ENCODE measurements around the gene SEMA3E. TPM values are rescaled to one million over a fixed set of nuclear protein-coding genes. Genes with fewer than 3 reads are reported as not detected.
"Not testable (repeated sequence)": the region's sequence is repeated elsewhere in the genome, so short reads cannot be mapped to it uniquely, and the experiment has no call there.

The SEMA3E gene
- total RNA-seq, 2 experiments from 2014 or later = not detected

GRCh38 chr7:83476511-83477050, 172.4 kb downstream of the SEMA3E start:
- Mint-ChIP-seq H3K4me1 (no peaks in the 10 kb centered on the region), H3K27me3 (no peaks in the 10 kb centered on the region), H3K36me3 (no peaks in the 10 kb centered on the region), H3K27ac (no peak overlapping the region), H3K4me3 (no peak overlapping the region), H3K9me3 (no peaks in the 10 kb centered on the region)
- POLR2A ChIA-PET = no interaction called here
- ATAC-seq (ENCODE audit: low read depth) (no peak), DNase-seq (no peak)

- H3K4me3 Mint-ChIP-seq = no peak overlapping the region
- no peaks in the 10 kb centered on the region for H3K4me1 Mint-ChIP-seq
- no peaks in the 10 kb centered on the region for H3K27me3 Mint-ChIP-seq
- ATAC-seq (ENCODE audit: low read depth) (no peak), DNase-seq (no peak)
- H3K9me3 Mint-ChIP-seq = no peaks in the 10 kb centered on the region
- H3K27ac Mint-ChIP-seq = no peak overlapping the region
- no peaks in the 10 kb centered on the region for H3K36me3 Mint-ChIP-seq
- POLR2A ChIA-PET = no interaction called here
These were observed 173.5 kb downstream of the SEMA3E start for GRCh38 chr7:83475420-83475819.

- Mint-ChIP-seq H3K27me3 (no peaks in the 10 kb centered on the region), H3K36me3 (no peaks in the 10 kb centered on the region), H3K27ac (no peak overlapping the region), H3K4me3 (no peak overlapping the region), H3K4me1 (no peaks in the 10 kb centered on the region), H3K9me3 (no peaks in the 10 kb centered on the region)
- no peak for DNase-seq
- POLR2A ChIA-PET = no interaction called here
- no peak for ATAC-seq (ENCODE audit: low read depth)
These were observed 176.6 kb downstream of the SEMA3E start for GRCh38 chr7:83472376-83472775.

- H3K27me3 Mint-ChIP-seq = no peaks in the 10 kb centered on the region
- no peaks in the 10 kb centered on the region for H3K36me3 Mint-ChIP-seq
- DNase-seq (no peak), ATAC-seq (ENCODE audit: low read depth) (no peak)
- no peak overlapping the region for H3K27ac Mint-ChIP-seq
- POLR2A ChIA-PET = no interaction called here
- H3K4me3 Mint-ChIP-seq = no peak overlapping the region
- H3K9me3 Mint-ChIP-seq = no peaks in the 10 kb centered on the region
- no peaks in the 10 kb centered on the region for H3K4me1 Mint-ChIP-seq
These were observed 179.4 kb downstream of the SEMA3E start for GRCh38 chr7:83469491-83469890.

GRCh38 chr7:83469076-83469475, 179.9 kb downstream of the SEMA3E start:
- Mint-ChIP-seq H3K27ac (no peak overlapping the region), H3K4me1 (no peaks in the 10 kb centered on the region), H3K36me3 (no peaks in the 10 kb centered on the region), H3K27me3 (no peaks in the 10 kb centered on the region), H3K9me3 (no peaks in the 10 kb centered on the region), H3K4me3 (no peak overlapping the region)
- POLR2A ChIA-PET = no interaction called here
- DNase-seq (no peak), ATAC-seq (ENCODE audit: low read depth) (no peak)

GRCh38 chr7:83468251-83468739, 180.6 kb downstream of the SEMA3E start:
- H3K9me3 Mint-ChIP-seq = no peaks in the 10 kb centered on the region
- no peak overlapping the region for H3K4me3 Mint-ChIP-seq
- no peaks in the 10 kb centered on the region for H3K36me3 Mint-ChIP-seq
- DNase-seq = no peak
- no peak overlapping the region for H3K27ac Mint-ChIP-seq
- no peaks in the 10 kb centered on the region for H3K4me1 Mint-ChIP-seq
- no peaks in the 10 kb centered on the region for H3K27me3 Mint-ChIP-seq
- POLR2A ChIA-PET = no interaction called here
- ATAC-seq (ENCODE audit: low read depth) = no peak

- ATAC-seq (ENCODE audit: low read depth) (no peak), DNase-seq (no peak)
- H3K4me1 Mint-ChIP-seq = no peaks in the 10 kb centered on the region
- no peak overlapping the region for H3K27ac Mint-ChIP-seq
- no peaks in the 10 kb centered on the region for H3K9me3 Mint-ChIP-seq
- POLR2A ChIA-PET = no interaction called here
- no peaks in the 10 kb centered on the region for H3K36me3 Mint-ChIP-seq
- H3K4me3 Mint-ChIP-seq = no peak overlapping the region
- no peaks in the 10 kb centered on the region for H3K27me3 Mint-ChIP-seq
These were observed 181.4 kb downstream of the SEMA3E start for GRCh38 chr7:83467493-83467892.

- POLR2A ChIA-PET = no interaction called here
- H3K9me3 Mint-ChIP-seq = no peaks in the 10 kb centered on the region
- ATAC-seq (ENCODE audit: low read depth) = no peak
These were observed 182.0 kb downstream of the SEMA3E start for GRCh38 chr7:83466956-83467355.

GRCh38 chr7:83466187-83466923, 182.6 kb downstream of the SEMA3E start:
- no peaks in the 10 kb centered on the region for H3K9me3 Mint-ChIP-seq
- ATAC-seq (ENCODE audit: low read depth) (no peak), DNase-seq (no peak)
- H3K4me1 Mint-ChIP-seq = no peaks in the 10 kb centered on the region
- no peak overlapping the region for H3K4me3 Mint-ChIP-seq
- H3K27me3 Mint-ChIP-seq = no peaks in the 10 kb centered on the region
- POLR2A ChIA-PET = no interaction called here
- H3K27ac Mint-ChIP-seq = no peak overlapping the region
- H3K36me3 Mint-ChIP-seq = no peaks in the 10 kb centered on the region

More at GRCh38 chr7:83466956-83467355, 182.0 kb downstream of the SEMA3E start:
- DNase-seq = no peak
- Mint-ChIP-seq H3K36me3 (no peaks in the 10 kb centered on the region), H3K4me3 (no peak overlapping the region), H3K27ac (no peak overlapping the region), H3K27me3 (no peaks in the 10 kb centered on the region), H3K4me1 (no peaks in the 10 kb centered on the region)

GRCh38 chr7:83465643-83466042, 183.3 kb downstream of the SEMA3E start:
- ATAC-seq (ENCODE audit: low read depth) = no peak
- POLR2A ChIA-PET = no interaction called here
- H3K9me3 Mint-ChIP-seq = no peaks in the 10 kb centered on the region
- no peak overlapping the region for H3K4me3 Mint-ChIP-seq
- DNase-seq = no peak
- H3K36me3 Mint-ChIP-seq = no peaks in the 10 kb centered on the region
- no peak overlapping the region for H3K27ac Mint-ChIP-seq
- H3K27me3 Mint-ChIP-seq = no peaks in the 10 kb centered on the region
- H3K4me1 Mint-ChIP-seq = no peaks in the 10 kb centered on the region

- H3K9me3 Mint-ChIP-seq; H3K36me3 Mint-ChIP-seq; ATAC-seq (ENCODE audit: low read depth); H3K4me3 Mint-ChIP-seq; H3K27ac Mint-ChIP-seq; POLR2A ChIA-PET; DNase-seq; H3K27me3 Mint-ChIP-seq; H3K4me1 Mint-ChIP-seq: not testable (repeated sequence)
These were observed 187.1 kb downstream of the SEMA3E start for GRCh38 chr7:83461820-83462219.

- H3K27me3 Mint-ChIP-seq; H3K27ac Mint-ChIP-seq; ATAC-seq (ENCODE audit: low read depth); DNase-seq; POLR2A ChIA-PET; H3K4me1 Mint-ChIP-seq; H3K9me3 Mint-ChIP-seq; H3K4me3 Mint-ChIP-seq; H3K36me3 Mint-ChIP-seq: not testable (repeated sequence)
These were observed 188.8 kb downstream of the SEMA3E start for GRCh38 chr7:83459930-83460653.

GRCh38 chr7:83459101-83459929, 189.6 kb downstream of the SEMA3E start:
- H3K4me3 Mint-ChIP-seq; ATAC-seq (ENCODE audit: low read depth); H3K9me3 Mint-ChIP-seq; DNase-seq; H3K27me3 Mint-ChIP-seq; H3K27ac Mint-ChIP-seq; H3K36me3 Mint-ChIP-seq; H3K4me1 Mint-ChIP-seq; POLR2A ChIA-PET: not testable (repeated sequence)

Measured in activated naive CD8-positive, alpha-beta T cell treated with anti-CD3 and anti-CD28 coated beads, Interleukin-2, amount 10 ng/mL, durations not matched to agents 7 days and 5 days (primary cell).